ENCODE results near the gene APOH.

DNA sequence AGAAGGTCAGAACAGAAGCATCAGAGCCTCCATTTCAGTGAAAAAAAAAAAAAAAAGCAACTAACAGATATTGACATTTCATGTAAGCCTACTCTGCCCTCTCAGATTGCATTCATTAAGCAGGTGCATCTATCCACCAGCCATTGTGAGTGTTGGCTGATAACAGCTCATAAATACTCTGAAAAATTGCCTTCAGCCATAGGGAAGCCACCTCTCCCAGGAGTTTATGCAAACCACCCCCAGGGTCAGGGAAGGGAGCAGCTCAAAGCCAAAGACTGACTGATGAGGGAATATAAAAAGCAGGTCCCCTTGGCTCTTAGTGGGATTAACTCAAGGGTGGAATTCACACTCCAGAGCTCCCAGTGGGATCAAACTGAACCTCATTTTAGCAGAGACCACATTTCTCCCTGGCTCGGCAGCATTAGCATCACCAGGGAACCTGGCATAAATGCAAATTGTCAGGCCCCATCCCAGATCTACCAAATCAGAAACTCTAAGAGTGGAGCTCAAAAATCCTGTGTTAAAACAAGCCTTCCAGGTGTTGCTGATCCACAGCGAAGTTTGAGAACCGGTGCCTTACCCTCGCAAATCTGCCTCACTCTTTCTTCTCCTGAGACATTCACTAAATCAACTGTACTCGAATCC is 14.2 kb downstream of the APOH start:
- no peak for TF ChIP-seq CTCF (conservative IDR thresholded peaks at IDR 0.05)
- no peak for TF ChIP-seq ZFX (IDR thresholded peaks at IDR 0.05)

Data from C4-2B (cell line).